GF-D8 (cell line): ENCODE measurements around the gene AP3D1.

ENCODE experiments used
- DNase-seq: peaks from one replicate; lab custom pipeline; 2025; lab: John Stamatoyannopoulos, UW

AP3D1 gene

GRCh38 chr19:2084993-2085720 lies 66.2 kb downstream of the AP3D1 start:
- peak; percentile 98 for DNase-seq

GRCh38 chr19:2083174-2083854 lies 68.1 kb downstream of the AP3D1 start:
- DNase-seq, result peak; percentile 26

GRCh38 chr19:2081873-2082810 lies 69.2 kb downstream of the AP3D1 start:
- DNase-seq, result no peak

GRCh38 chr19:2080336-2080988 lies 70.9 kb downstream of the AP3D1 start:
- no peak for DNase-seq

GRCh38 chr19:2079865-2080301 lies 71.5 kb downstream of the AP3D1 start:
- no peak for DNase-seq

- DNase-seq, result no peak
These were observed 72.1 kb downstream of the AP3D1 start for GRCh38 chr19:2079076-2079864.

- DNase-seq, result no peak
These were observed 73.3 kb downstream of the AP3D1 start for GRCh38 chr19:2077833-2078619.

- DNase-seq, result no peak
These were observed 74.0 kb downstream of the AP3D1 start for GRCh38 chr19:2077398-2077797.

GRCh38 chr19:2076526-2076944 lies 74.8 kb downstream of the AP3D1 start:
- no peak for DNase-seq

- no peak for DNase-seq
These were observed 78.4 kb downstream of the AP3D1 start for GRCh38 chr19:2072757-2073551.

- DNase-seq, result no peak
These were observed 80.2 kb downstream of the AP3D1 start for GRCh38 chr19:2070986-2071673.

- DNase-seq, result no peak
These were observed 80.9 kb downstream of the AP3D1 start for GRCh38 chr19:2070436-2070827.

- no peak for DNase-seq
These were observed 86.4 kb downstream of the AP3D1 start for GRCh38 chr19:2064788-2065524.

GRCh38 chr19:2064395-2064787 lies 87.0 kb downstream of the AP3D1 start:
- no peak for DNase-seq

- DNase-seq, result no peak
These were observed 87.5 kb downstream of the AP3D1 start for GRCh38 chr19:2063824-2064223.

GRCh38 chr19:2062770-2063169 lies 88.6 kb downstream of the AP3D1 start:
- no peak for DNase-seq

- no peak for DNase-seq
These were observed 89.0 kb downstream of the AP3D1 start for GRCh38 chr19:2062389-2062729.
